CD1c-positive myeloid dendritic cell (primary cell): ENCODE measurements around the gene SPSB3.

Source experiments
- DNase-seq: peaks from one replicate; pipeline ENCODE4 v3.0.0-alpha.2; 2016; ENCODE audit errors: extremely low spot score

Gene SPSB3

GRCh38 chr16:1763521-1764511 lies 18.6 kb downstream of the SPSB3 start:
- DNase-seq = no peak

GRCh38 chr16:1762879-1763520 lies 19.4 kb downstream of the SPSB3 start:
- DNase-seq = no peak

GRCh38 chr16:1762196-1762878 lies 20.0 kb downstream of the SPSB3 start:
- no peak for DNase-seq

GRCh38 chr16:1761751-1762150 lies 20.6 kb downstream of the SPSB3 start:
- no peak for DNase-seq

GRCh38 chr16:1760911-1761310 lies 21.5 kb downstream of the SPSB3 start:
- DNase-seq = no peak

GRCh38 chr16:1759511-1759910 lies 22.9 kb downstream of the SPSB3 start:
- no peak for DNase-seq

GRCh38 chr16:1758923-1759322 lies 23.4 kb downstream of the SPSB3 start:
- no peak for DNase-seq

GRCh38 chr16:1757714-1758461 lies 24.5 kb downstream of the SPSB3 start:
- no peak for DNase-seq

- no peak for DNase-seq
These were observed 28.2 kb downstream of the SPSB3 start for GRCh38 chr16:1754204-1754603.

- no peak for DNase-seq
These were observed 29.5 kb downstream of the SPSB3 start for GRCh38 chr16:1752853-1753252.

GRCh38 chr16:1751946-1752345 lies 30.4 kb downstream of the SPSB3 start:
- no peak for DNase-seq

GRCh38 chr16:1749152-1750117 lies 32.9 kb downstream of the SPSB3 start:
- no peak for DNase-seq

- DNase-seq = no peak
These were observed 34.4 kb downstream of the SPSB3 start for GRCh38 chr16:1747934-1748333.

GRCh38 chr16:1746693-1747195 lies 35.6 kb downstream of the SPSB3 start:
- no peak for DNase-seq

- DNase-seq = no peak
These were observed 36.3 kb downstream of the SPSB3 start for GRCh38 chr16:1745900-1746692.

GRCh38 chr16:1745181-1745899 lies 37.0 kb downstream of the SPSB3 start:
- no peak for DNase-seq

GRCh38 chr16:1744338-1744840 lies 38.0 kb downstream of the SPSB3 start:
- DNase-seq = no peak
